ENCODE measurements around the gene NMRK2.

- no peak for TF ChIP-seq CTCF (conservative IDR thresholded peaks at IDR 0.05)
- TF ChIP-seq ZFX (IDR thresholded peaks at IDR 0.05) = no peak
These were observed 38.1 kb downstream of the NMRK2 start, which contains the start of gene DAPK3 for GRCh38 chr19:3970808-3971598.

Measured in C4-2B (cell line).